Neural cell (in vitro differentiated cells): ENCODE measurements around the gene CDH8. TPM values are rescaled to one million over a fixed set of nuclear protein-coding genes. Genes with fewer than 3 reads are reported as not detected.

Experiments used
- H2AFZ ChIP-seq: fragments of 200-600, 300-800 bp; sonication (generic), shearing (Covaris generic); 2 replicates; pipeline ENCODE4 v1.6.0; 2014; ENCODE audit warnings: low read depth, mild to moderate bottlenecking, antibody characterized with exemption, low read length, moderate library complexity
- H3F3A ChIP-seq: fragments of 200-600 bp; shearing (Covaris generic); 2 replicates; pipeline ENCODE4 v1.6.1; 2016; ENCODE audit warnings: mild to moderate bottlenecking, moderate library complexity, mixed read lengths, antibody characterized with exemption, low read length; ENCODE audit not compliant: insufficient read depth, poor library complexity, severe bottlenecking
- H3K27ac ChIP-seq: fragments of 200-600, 300-800 bp; sonication (generic), shearing (Covaris generic); 2 replicates; pipeline ENCODE4 v1.5.1; 2014; ENCODE audit warnings: mild to moderate bottlenecking, low read length, moderate library complexity
- H3K27me3 ChIP-seq: fragments of 300-800, 200-600 bp; sonication (generic), shearing (Covaris generic); 2 replicates; pipeline ENCODE4 v1.6.0; 2014; ENCODE audit warnings: mild to moderate bottlenecking, low read depth, low read length, moderate library complexity; ENCODE audit not compliant: insufficient read depth
- H3K36me3 ChIP-seq: fragments of 300-800, 200-600 bp; sonication (generic), shearing (Covaris generic); 2 replicates; pipeline ENCODE4 v1.5.1; 2014; ENCODE audit warnings: mild to moderate bottlenecking, antibody characterized with exemption, low read length, moderate library complexity; ENCODE audit not compliant: insufficient read depth
- H3K4me2 ChIP-seq: fragments of 300-800, 200-600 bp; sonication (generic), shearing (Covaris generic); 2 replicates; pipeline ENCODE4 v1.6.0; 2014; ENCODE audit warnings: mild to moderate bottlenecking, low read length
- H3K4me3 ChIP-seq: fragments of 300-800, 200-600 bp; sonication (generic), shearing (Covaris generic); 2 replicates; pipeline ENCODE4 v1.5.1; 2014; ENCODE audit warnings: mild to moderate bottlenecking, low read length, moderate library complexity
- H3K79me2 ChIP-seq: fragments of 200-600 bp; shearing (Covaris generic); replicated peaks from 2 replicates; pipeline ENCODE4 v1.6.0; 2014; ENCODE audit warnings: mild to moderate bottlenecking, low read length, moderate library complexity; ENCODE audit not compliant: insufficient read depth
- H3K9ac ChIP-seq: fragments of 300-800, 200-600 bp; sonication (generic), shearing (Covaris generic); 2 replicates; pipeline ENCODE4 v1.6.1; 2016; ENCODE audit warnings: mild to moderate bottlenecking, low read length, mixed read lengths
- H3K9me2 ChIP-seq: fragments of 200-600 bp; shearing (Covaris generic); 2 replicates; pipeline ENCODE4 v1.6.1; 2016; ENCODE audit warnings: mild to moderate bottlenecking, low read length, mixed read lengths; ENCODE audit not compliant: insufficient read depth
- H3K9me3 ChIP-seq: fragments of 200-600, 300-800 bp; sonication (generic), shearing (Covaris generic); 2 replicates; pipeline ENCODE4 v1.6.1; 2016; ENCODE audit warnings: mild to moderate bottlenecking, mixed run types, low read length, moderate library complexity, mixed read lengths
- H4K20me1 ChIP-seq: fragments of 200-600 bp; shearing (Covaris generic); 2 replicates; pipeline ENCODE4 v1.6.1; 2016; ENCODE audit warnings: mild to moderate bottlenecking, mixed run types; ENCODE audit not compliant: insufficient read depth
- MXI1 ChIP-seq: fragments of 450-650 bp; conservative IDR thresholded peaks from 2 replicates; pipeline ENCODE4 v1.6.1; 2014; ENCODE audit warnings: antibody characterized with exemption, mild to moderate bottlenecking; ENCODE audit not compliant: poor library complexity, severe bottlenecking
- POLR2AphosphoS5 ChIP-seq: IDR thresholded peaks from 2 replicates; pipeline ENCODE4 v1.6.1; 2012
- RAD21 ChIP-seq: fragments of 450-650 bp; conservative IDR thresholded peaks from 2 replicates; pipeline ENCODE4 v1.6.1; 2014; ENCODE audit warnings: antibody characterized with exemption, mild to moderate bottlenecking, moderate library complexity
- SMC3 ChIP-seq: fragments of 450-650 bp; conservative IDR thresholded peaks from 2 replicates; pipeline ENCODE4 v1.6.1; 2014; ENCODE audit warnings: antibody characterized with exemption, mild to moderate bottlenecking, moderate library complexity; ENCODE audit not compliant: poor library complexity
- TAF1 ChIP-seq: IDR thresholded peaks from 2 replicates; pipeline ENCODE4 v1.6.1; 2012; ENCODE audit warnings: low read depth
- polyA plus RNA-seq: library from polyadenylated mRNA; depleted of rRNA; stranded (reverse); fragments of >200 nt; gene quantifications from 2 replicates; pipeline ENCODE4 v1.2.3, GENCODE V29; 2014
- TF ChIP-seq, protein P1 (sequence below): IDR thresholded peaks from 2 replicates; pipeline ENCODE4 v1.6.1; 2012; ENCODE audit warnings: borderline replicate concordance
- TF ChIP-seq, protein P2 (sequence below): fragments of 450-650 bp; IDR thresholded peaks from 2 replicates; pipeline ENCODE4 v1.5.1; 2014; ENCODE audit warnings: antibody characterized with exemption, mild to moderate bottlenecking, moderate library complexity; ENCODE audit not compliant: poor library complexity, severe bottlenecking

CDH8 gene
- polyA plus RNA-seq, 1 donor from 2014 or later, result 5.0 TPM

DNA sequence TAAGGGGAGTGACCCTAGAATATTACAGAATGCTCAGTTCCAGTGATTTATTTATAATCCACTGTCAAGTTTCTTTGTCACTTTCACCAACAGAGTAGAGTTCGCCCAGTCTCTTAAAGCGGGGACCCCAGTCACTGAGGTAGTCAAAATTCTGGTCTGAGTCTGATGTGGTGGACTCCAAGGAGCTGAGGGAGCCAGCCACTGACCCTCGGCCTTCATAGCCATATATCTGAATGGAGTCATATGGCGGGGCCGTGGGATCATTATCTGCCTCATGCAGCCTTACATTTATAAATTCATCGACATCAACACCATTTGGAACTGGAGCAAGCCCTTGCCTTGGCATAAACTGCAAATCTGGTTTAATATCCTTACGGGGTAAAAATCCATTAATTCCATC, 382.7 kb downstream of the CDH8 start:
- Histone ChIP-seq H3K36me3 (no peaks in the 10 kb centered on the region), H3K79me2 (no peaks in the 10 kb centered on the region), H3F3A (no peaks in the 10 kb centered on the region), H3K9ac (no peak overlapping the region), H3K27me3 (no peaks in the 10 kb centered on the region), H3K4me3 (no peak overlapping the region), H4K20me1 (no peaks in the 10 kb centered on the region), H3K9me3 (no peaks in the 10 kb centered on the region), H2AFZ (no peak overlapping the region), H3K27ac (no peak overlapping the region), H3K9me2 (no peaks in the 10 kb centered on the region), H3K4me2 (no peak overlapping the region)
- TF ChIP-seq TAF1, result no peak
- no peak for TF ChIP-seq MXI1
- TF ChIP-seq, protein P1, sequence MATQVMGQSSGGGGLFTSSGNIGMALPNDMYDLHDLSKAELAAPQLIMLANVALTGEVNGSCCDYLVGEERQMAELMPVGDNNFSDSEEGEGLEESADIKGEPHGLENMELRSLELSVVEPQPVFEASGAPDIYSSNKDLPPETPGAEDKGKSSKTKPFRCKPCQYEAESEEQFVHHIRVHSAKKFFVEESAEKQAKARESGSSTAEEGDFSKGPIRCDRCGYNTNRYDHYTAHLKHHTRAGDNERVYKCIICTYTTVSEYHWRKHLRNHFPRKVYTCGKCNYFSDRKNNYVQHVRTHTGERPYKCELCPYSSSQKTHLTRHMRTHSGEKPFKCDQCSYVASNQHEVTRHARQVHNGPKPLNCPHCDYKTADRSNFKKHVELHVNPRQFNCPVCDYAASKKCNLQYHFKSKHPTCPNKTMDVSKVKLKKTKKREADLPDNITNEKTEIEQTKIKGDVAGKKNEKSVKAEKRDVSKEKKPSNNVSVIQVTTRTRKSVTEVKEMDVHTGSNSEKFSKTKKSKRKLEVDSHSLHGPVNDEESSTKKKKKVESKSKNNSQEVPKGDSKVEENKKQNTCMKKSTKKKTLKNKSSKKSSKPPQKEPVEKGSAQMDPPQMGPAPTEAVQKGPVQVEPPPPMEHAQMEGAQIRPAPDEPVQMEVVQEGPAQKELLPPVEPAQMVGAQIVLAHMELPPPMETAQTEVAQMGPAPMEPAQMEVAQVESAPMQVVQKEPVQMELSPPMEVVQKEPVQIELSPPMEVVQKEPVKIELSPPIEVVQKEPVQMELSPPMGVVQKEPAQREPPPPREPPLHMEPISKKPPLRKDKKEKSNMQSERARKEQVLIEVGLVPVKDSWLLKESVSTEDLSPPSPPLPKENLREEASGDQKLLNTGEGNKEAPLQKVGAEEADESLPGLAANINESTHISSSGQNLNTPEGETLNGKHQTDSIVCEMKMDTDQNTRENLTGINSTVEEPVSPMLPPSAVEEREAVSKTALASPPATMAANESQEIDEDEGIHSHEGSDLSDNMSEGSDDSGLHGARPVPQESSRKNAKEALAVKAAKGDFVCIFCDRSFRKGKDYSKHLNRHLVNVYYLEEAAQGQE, result no peak
- TF ChIP-seq, protein P2, sequence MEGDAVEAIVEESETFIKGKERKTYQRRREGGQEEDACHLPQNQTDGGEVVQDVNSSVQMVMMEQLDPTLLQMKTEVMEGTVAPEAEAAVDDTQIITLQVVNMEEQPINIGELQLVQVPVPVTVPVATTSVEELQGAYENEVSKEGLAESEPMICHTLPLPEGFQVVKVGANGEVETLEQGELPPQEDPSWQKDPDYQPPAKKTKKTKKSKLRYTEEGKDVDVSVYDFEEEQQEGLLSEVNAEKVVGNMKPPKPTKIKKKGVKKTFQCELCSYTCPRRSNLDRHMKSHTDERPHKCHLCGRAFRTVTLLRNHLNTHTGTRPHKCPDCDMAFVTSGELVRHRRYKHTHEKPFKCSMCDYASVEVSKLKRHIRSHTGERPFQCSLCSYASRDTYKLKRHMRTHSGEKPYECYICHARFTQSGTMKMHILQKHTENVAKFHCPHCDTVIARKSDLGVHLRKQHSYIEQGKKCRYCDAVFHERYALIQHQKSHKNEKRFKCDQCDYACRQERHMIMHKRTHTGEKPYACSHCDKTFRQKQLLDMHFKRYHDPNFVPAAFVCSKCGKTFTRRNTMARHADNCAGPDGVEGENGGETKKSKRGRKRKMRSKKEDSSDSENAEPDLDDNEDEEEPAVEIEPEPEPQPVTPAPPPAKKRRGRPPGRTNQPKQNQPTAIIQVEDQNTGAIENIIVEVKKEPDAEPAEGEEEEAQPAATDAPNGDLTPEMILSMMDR, result no peak
- no peak for TF ChIP-seq POLR2AphosphoS5
- no peak for TF ChIP-seq SMC3
- no peak for TF ChIP-seq RAD21

DNA sequence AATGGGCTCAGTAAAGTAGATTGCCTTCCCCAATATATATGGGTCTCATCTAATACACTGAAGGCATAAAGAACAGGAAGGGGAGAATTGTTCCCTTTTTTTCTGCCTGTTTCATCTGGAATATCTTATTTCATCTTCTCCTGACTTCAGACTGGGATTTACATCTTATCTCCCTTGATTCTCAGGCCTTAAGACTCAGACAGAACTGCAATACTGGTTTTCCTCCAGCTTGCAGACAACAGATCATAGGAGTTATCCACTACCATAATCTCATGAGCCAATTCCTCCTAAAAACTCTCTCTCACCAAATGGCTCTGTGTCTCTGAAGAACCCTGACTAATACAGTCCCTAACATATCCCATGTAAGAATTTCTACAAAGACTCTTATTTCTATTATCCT, 390.7 kb downstream of the CDH8 start:
- Histone ChIP-seq H2AFZ (no peak overlapping the region), H3K27ac (no peak overlapping the region), H3K9me2 (no peaks in the 10 kb centered on the region), H3K79me2 (no peaks in the 10 kb centered on the region), H3K36me3 (no peaks in the 10 kb centered on the region), H3K27me3 (no peaks in the 10 kb centered on the region), H3K9ac (no peak overlapping the region), H3K4me2 (no peak overlapping the region), H3K9me3 (no peaks in the 10 kb centered on the region), H4K20me1 (no peaks in the 10 kb centered on the region), H3K4me3 (no peak overlapping the region), H3F3A (no peaks in the 10 kb centered on the region)
- TF ChIP-seq SMC3, result no peak
- TF ChIP-seq, protein P2, result no peak
- no peak for TF ChIP-seq POLR2AphosphoS5
- no peak for TF ChIP-seq TAF1
